PC-9 (cell line): Measurements from ENCODE around the gene TNS1.

Experiments used
- EZH2 ChIP-seq: fragments of 200-600 bp; sonication (generic); IDR thresholded peaks from 2 replicates; pipeline ENCODE4 v1.8.0; 2017; ENCODE audit warnings: antibody characterized with exemption, low read depth
- TF ChIP-seq, protein P1 (sequence below): fragments of 200-600 bp; sonication (generic); conservative IDR thresholded peaks from 2 replicates; pipeline ENCODE4 v1.6.1; 2017; ENCODE audit warnings: mixed run types, antibody characterized with exemption, mild to moderate bottlenecking, moderate library complexity

DNA sequence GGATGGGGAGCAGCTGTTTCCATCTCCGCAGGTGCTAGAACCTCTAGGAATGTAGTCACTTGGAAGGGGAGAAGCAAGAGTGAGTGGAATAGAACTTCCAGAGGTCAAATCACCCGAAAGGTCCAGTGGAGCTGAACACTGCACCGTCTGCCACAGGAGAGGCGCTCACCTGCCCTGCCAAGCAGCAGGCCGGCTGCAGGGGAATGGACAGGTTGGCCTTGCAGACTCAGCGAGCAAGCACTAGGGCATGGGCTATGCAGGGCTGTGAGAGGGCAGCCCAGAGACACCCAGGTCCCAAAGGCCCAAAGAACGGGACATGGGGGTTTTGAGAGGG is 214.2 kb downstream of the TNS1 start:
- TF ChIP-seq, protein P1, sequence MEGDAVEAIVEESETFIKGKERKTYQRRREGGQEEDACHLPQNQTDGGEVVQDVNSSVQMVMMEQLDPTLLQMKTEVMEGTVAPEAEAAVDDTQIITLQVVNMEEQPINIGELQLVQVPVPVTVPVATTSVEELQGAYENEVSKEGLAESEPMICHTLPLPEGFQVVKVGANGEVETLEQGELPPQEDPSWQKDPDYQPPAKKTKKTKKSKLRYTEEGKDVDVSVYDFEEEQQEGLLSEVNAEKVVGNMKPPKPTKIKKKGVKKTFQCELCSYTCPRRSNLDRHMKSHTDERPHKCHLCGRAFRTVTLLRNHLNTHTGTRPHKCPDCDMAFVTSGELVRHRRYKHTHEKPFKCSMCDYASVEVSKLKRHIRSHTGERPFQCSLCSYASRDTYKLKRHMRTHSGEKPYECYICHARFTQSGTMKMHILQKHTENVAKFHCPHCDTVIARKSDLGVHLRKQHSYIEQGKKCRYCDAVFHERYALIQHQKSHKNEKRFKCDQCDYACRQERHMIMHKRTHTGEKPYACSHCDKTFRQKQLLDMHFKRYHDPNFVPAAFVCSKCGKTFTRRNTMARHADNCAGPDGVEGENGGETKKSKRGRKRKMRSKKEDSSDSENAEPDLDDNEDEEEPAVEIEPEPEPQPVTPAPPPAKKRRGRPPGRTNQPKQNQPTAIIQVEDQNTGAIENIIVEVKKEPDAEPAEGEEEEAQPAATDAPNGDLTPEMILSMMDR = no peak
- no peak for TF ChIP-seq EZH2
